ENCODE results near the gene SAMSN1. TPM values are rescaled to one million over a fixed set of nuclear protein-coding genes. Genes with fewer than 3 reads are reported as not detected.

The SAMSN1 gene
- total RNA-seq, 4 donors from 2014 or later: 4.9 to 62.7 (median 19.6) TPM

DNA sequence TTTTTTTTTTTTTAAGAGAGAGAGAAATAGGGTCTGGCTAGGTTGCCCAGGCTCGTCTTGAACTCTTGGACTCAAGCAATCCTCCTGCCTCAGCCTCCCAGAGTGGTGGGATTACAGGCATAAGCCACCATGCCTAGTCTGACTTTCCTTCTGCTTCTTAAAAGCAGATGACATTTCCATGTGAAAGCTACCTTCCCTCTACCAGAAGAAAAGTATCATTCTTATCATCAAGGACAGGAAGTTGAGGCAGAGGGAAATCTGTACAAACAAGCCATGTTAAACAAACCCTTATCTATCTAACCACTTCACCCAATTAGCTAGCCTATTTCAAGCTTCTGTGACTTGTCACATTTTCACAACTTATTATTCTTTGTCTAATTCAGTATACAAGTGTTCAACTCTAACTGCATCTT, 54.8 kb downstream of the SAMSN1 start:
- no peak for TF ChIP-seq CTCF (IDR thresholded peaks at IDR 0.05; ENCODE audit: low read depth)

DNA sequence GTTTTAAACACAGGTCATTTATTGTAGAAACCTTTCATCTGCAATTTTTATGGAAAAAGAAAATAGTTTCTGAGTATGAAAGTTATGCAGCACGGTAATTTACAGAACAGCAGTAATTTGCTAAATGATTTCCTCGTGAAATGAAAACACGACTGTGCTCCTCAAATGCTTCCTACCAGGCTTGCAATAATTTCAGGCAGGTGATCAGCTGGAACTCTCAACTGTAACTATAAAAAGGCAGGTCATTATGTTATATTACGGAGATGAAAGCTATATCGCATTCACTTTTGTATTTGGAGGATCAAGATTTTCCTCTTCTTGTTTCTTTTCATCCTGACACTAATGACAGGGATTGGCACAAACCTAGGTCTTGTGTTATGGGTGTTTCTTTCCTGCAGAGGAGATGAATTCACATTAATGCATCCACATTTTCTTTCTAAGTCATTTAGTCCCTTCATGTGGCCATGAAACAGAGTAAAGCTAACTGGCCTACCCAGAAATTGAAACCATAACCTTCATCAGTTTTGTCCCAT, 57.4 kb downstream of the SAMSN1 start:
- TF ChIP-seq CTCF (IDR thresholded peaks at IDR 0.05; ENCODE audit: low read depth): no peak

DNA sequence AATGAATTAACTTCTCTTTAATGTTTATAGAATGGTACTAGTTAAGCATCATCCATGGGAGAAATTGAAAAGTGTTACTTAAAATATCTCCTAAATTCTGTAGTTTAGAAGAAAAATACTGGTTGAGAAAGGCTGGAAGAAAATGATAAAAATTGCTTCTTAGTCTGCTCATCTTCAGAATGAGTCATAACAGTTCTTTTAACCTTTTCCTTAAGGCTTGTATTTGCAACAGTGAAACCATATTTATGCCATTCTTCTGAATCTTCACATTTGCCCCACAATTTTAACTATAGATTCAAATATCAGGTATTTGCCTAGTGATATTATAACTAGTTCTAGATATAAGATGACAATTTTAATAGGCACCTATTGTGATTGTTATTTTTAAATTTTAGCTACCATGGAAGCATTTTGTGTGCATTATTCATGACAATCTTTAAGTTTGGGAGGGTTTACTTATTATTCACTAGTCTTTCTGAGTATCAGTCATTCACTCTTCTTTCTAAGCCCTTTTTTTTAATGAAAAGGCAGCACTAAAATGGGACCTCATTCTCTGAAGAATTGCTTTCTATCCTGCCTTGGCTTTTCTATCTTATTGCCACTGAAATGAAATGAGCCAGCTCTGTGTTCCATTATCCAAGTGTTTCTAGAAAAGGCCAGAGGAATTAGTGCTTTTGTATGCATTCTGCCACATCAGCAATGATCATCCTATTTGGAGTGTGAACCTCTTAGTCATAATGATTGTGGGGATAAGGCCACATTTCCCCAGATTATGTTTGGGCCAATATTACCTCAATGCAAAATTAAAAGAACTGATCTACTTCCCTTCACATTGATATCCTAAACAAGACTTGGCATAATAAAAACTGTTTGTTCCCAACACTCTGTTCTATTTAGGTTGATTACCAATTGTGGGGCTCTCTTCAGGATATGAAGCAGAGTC, 58.4 kb downstream of the SAMSN1 start:
- TF ChIP-seq CTCF (IDR thresholded peaks at IDR 0.05; ENCODE audit: low read depth): no peak

GRCh38 chr21:14486869-14487268, 59.2 kb downstream of the SAMSN1 start:
- no peak for TF ChIP-seq CTCF (IDR thresholded peaks at IDR 0.05; ENCODE audit: low read depth)

- TF ChIP-seq CTCF (IDR thresholded peaks at IDR 0.05; ENCODE audit: low read depth): no peak
These were observed 61.7 kb downstream of the SAMSN1 start for GRCh38 chr21:14484188-14485009.

- no peak for TF ChIP-seq CTCF (IDR thresholded peaks at IDR 0.05; ENCODE audit: low read depth)
These were observed 62.8 kb downstream of the SAMSN1 start for GRCh38 chr21:14483296-14483695.

GRCh38 chr21:14482165-14482564, 64.0 kb downstream of the SAMSN1 start:
- no peak for TF ChIP-seq CTCF (IDR thresholded peaks at IDR 0.05; ENCODE audit: low read depth)
